NCI-H1417 treated with DMSO at 0.1 percent for 48 hours (cell line): ENCODE results near the gene IRGQ.
"Not testable (repeated sequence)": the region's sequence is repeated elsewhere in the genome, so short reads cannot be mapped to it uniquely, and the experiment has no call there.

Experiments
- DNase-seq: peaks from one replicate; lab custom pipeline; 2025; lab: John Stamatoyannopoulos, UW

Gene IRGQ

DNA sequence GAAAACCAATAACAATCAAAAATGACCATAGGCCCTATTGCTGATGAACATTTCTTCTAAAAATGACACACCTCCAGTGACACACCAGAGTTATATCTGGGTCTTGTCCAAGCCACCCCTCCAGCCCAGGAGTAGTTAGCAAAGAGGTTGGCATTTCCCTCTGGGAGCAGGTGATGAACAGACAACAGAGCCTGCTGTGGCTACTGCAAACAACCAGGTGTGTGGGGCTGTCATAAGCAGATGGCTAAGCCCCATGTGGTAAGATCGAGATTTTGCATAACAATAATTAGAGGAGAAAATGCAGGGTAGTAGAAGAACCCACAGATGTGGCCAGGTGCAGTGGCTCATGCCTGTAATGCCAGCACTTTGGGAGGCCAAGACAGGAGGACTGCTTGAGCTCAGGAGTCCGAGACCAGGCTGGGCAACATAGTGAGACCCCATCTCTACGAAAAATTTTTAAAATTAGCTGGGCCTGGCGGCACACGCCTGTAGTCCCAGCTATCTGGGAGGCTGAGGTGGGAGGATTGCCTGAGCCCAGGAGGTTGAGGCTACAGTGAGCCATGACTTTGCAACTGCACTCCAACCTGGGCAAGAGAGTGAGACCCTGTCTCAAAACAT lies 25.7 kb downstream of the IRGQ start:
- DNase-seq = peak; percentile 24

- no peak for DNase-seq
Observed at GRCh38 chr19:43569657-43570056, 26.3 kb downstream of the IRGQ start.

GRCh38 chr19:43564800-43565199 lies 31.1 kb downstream of the IRGQ start:
- DNase-seq = no peak

- DNase-seq = no peak
Observed at GRCh38 chr19:43563816-43564457, 32.0 kb downstream of the IRGQ start.

DNA sequence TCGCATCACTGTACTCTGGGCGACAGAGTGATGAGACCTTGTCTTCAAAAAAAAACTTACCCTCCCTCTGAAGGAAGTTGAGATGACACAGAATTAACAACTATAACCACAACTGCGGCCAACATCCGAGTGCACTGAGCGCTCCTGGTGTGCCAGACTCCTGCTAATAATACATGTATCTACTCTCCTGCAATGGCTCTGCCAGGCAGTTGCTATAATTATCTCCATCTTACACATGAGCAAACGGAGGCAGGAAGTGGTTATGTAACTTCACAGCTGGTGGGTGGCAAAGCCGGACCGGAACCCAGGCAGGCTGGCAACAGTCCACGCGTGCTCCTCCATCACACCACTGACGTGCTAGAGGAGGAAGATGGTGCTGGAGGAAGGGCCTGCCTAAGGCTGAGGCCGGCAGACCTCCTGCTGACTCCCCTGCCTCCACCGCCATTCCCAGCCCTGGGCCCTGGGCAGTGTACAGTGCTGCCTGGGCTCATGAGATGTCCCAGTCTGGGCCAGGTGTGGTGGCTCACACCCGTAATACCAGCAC lies 33.2 kb downstream of the IRGQ start:
- DNase-seq = peak; percentile 12

DNA sequence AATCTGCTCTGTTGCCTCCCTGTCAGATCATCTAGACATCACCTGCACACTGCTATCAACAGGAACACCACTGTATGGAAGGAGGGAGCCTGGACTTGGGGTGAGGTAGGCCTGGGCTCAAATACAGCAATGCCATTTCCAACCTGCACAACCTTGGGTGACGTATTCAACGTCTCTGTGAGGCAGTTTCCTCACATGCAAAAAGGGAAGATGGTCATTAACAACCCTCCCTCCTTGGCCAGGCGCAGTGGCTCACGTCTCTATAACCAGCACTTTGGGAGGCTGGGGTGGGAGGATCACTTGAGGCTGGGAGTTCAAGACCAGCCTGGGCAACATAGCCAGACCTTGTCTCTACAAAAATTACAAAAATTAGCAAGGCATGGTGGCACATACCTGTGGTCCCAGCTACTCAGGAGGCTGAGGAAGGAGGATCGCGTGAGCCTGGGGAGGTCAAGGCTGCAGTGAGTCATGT lies 33.7 kb downstream of the IRGQ start:
- DNase-seq = no peak

- DNase-seq = no peak
Observed at GRCh38 chr19:43561139-43561970, 34.6 kb downstream of the IRGQ start.

GRCh38 chr19:43560687-43561086 lies 35.2 kb downstream of the IRGQ start:
- no peak for DNase-seq

DNA sequence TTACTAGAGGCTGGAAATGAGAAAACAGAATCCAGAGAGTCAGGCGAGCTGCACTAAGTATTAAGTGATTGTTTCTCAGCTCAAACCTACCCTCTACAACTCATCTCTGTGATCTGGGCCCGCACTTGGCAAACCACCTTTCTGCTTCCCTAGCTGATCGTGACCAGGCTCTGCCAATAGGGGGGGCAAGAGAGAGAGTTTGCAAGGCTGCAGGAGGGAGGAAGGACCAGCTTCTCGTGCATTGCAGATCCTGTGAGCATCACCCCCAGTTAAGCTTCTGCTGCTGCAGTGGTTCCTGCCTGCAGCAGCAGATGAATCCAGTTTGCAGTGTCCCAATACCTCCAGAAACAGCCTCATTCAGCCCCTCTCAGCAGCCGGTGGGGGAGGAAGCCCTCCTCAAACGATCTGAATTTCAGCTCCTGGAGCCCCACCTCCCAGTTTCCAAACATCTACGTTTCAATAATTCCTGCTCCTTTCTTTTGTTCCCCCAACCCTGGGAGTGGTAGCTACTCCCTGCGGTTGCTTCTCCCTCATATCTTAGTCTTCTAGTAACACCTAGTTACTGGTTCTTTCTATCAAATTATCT lies 40.7 kb downstream of the IRGQ start:
- peak; percentile 3 for DNase-seq

DNA sequence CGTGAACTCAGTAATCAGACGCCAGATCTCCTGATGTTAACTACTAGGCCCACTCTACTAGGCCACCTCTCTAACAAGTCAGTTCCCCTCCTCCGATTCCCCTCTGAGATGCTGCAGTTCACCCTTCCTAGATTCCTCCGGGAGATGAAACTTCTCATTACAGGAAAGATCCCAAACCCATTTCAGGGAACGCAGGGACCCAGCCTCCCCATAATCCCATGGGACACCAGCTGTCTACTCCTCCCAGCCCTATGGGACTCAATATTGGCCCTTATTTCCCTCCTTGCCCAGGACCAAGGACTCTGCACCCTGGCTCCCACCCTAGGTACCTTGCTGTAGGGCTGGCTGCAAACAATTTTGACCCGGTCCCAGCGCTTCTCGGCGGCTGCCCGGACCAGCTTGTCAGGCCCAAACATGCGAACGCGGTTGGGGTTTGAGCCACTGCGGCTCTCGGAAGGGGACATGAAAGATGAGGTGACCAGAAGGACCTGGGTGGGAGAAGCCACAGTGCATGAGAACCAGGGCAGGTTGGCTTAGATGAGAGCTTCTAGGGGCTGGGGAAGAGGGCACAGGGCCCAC lies 41.5 kb downstream of the IRGQ start:
- DNase-seq = no peak

GRCh38 chr19:43553656-43554055 lies 42.3 kb downstream of the IRGQ start:
- no peak for DNase-seq

DNA sequence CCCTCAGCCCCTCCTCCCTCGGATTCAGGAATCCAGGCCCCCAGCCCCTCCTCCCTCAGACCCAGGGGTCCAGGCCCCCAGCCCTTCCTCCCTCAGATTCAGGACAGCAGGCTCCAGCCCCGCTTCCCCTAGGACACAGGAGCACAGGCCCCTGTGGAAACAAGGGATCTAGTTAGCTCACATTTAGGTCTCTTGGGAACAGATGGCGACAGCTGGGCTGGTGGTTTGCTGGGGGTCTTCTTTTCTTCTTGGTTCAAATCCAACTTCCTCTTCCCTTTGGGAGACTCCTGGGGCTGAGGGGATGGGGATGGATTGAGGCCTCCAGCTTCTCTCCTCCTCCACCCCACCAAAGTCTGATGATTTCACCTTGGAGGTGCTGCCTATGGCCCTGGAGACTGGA lies 43.3 kb downstream of the IRGQ start:
- DNase-seq = no peak

DNA sequence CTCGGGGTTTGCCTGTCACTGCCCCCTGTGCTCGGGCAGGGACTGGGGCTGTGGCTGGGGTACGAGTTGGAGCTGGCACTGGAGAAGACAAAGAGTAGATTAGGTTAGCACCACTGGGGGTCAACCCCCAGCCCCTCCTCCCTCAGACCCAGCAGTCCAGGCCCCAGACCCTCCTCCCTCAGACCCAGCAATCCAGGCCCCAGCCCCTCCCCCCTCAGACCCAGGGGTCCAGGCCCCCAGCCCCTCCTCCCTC lies 43.8 kb downstream of the IRGQ start:
- no peak for DNase-seq

DNA sequence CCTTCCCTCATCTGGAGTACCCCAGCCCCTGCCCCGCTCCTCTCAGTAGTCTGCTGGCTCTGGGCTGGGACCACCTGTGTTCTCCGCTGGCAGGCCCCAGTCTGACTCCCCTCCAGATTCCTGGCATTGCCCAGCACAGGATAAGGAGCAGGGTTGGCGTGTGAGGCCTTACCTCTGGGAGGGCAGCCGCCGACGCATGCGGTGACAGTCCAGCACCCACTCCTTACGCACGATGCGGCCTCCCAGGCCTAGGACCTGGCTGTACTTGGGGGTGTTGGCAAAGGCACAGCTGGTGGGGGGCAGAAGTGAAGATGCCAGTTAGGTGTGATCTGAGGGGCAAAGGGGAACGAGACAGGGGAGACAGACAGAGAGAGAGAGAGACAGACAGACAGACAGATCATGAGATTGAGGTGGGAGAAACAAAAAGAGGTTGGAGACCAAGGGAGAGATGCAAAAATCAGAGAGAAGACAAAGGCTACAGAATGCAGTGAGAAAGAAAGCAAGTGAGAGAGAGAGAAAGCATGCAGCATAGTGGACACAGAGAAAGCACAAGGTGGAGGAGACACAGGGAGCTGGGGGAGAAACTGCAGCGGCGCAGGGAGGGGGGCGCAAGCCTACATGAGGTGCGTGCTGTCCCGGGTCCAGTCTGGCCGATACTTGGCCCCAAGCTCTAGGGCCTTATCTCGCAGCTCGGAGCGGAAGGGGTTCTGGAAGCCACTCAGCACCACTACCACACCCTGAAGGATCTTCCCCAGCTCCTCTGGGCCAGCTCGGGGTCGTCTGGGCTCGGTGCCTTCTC lies 44.3 kb downstream of the IRGQ start:
- no peak for DNase-seq

GRCh38 chr19:43548706-43549105 lies 47.2 kb downstream of the IRGQ start:
- no peak for DNase-seq

- DNase-seq = not testable (repeated sequence)
Observed at GRCh38 chr19:43547926-43548325, 48.0 kb downstream of the IRGQ start.

GRCh38 chr19:43546581-43546980 lies 49.4 kb downstream of the IRGQ start:
- no peak for DNase-seq

- no peak for DNase-seq
Observed at GRCh38 chr19:43545981-43546380, 50.0 kb downstream of the IRGQ start.

GRCh38 chr19:43545276-43545675 lies 50.7 kb downstream of the IRGQ start:
- DNase-seq = no peak

DNA sequence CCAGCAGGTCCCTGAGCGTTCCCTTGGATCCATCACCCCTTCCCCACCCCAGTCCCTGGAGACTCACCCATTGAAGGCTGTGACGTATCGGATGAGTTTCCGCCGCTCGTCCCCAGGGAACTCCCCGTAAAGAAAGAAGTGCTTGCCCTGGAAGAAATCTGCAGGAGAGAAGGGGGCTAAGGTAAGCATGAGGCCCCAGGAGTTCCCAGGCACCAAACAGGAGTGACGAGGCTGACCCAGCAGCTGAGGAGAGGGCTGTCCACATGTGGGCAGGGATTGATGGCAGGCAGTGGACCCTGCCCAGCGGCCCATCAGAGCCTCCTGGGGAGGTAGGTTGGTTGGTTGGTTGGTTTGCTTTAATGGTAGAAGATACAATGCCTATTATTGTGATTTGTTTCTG lies 51.9 kb downstream of the IRGQ start:
- DNase-seq = no peak

DNA sequence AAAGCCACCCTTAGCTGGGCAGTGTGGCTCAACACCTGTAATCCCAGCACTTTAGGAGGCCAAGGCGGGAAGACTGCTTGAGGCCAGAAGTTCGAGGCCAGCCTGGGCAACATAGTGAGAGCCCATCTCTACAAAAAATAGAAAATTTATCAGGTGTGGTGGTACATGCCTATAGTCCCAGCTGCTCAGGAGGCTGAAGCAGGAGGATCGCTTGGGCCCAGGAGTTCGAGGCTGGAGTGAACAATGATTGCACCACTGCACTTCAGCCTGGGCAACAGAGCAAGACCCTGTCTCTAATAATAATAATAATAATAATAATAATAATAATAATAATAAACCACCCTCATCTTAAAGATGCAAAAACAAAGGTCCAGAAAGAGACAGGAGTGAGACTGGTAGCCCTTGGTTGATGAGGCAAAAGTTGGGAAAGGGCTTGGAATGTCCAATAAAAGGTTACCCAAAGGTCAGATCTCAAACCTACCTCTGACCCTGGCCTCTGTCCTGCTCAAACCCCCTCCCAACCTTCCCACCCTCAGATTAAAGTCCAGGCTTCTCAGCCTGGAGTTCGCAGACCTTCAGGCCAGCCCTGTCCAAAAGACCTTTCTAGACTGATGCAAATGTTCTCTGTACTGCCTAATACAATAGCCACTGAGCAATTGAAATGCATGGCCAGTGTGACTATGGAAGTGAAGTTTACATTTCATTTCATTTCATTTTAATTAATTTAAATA lies 53.8 kb downstream of the IRGQ start:
- no peak for DNase-seq
